NOMO-1 (cell line): ENCODE data around the gene C2CD4B.

Experiments
- DNase-seq, 2 experiments: peaks; one replicate each; lab custom pipeline; 2025; ENCODE audit not compliant: unreplicated experiment in 2 of 2; lab: John Stamatoyannopoulos, UW

Gene C2CD4B

GRCh38 chr15:62150445-62150844, 14.6 kb downstream of the C2CD4B start:
- DNase-seq = no peak

- DNase-seq = no peak
These were observed 15.4 kb downstream of the C2CD4B start for GRCh38 chr15:62149729-62150128.

GRCh38 chr15:62147551-62147950, 17.5 kb downstream of the C2CD4B start:
- DNase-seq = no peak

- no peak for DNase-seq
These were observed 17.9 kb downstream of the C2CD4B start for GRCh38 chr15:62147149-62147548.

- DNase-seq = no peak
These were observed 19.9 kb downstream of the C2CD4B start for GRCh38 chr15:62145015-62145735.

- DNase-seq = no peak
These were observed 22.3 kb downstream of the C2CD4B start for GRCh38 chr15:62142736-62143135.

- DNase-seq = peak in 1 of 2 experiments; percentile 51
These were observed 23.2 kb downstream of the C2CD4B start for GRCh38 chr15:62141643-62142588.

GRCh38 chr15:62141200-62141599, 23.9 kb downstream of the C2CD4B start:
- no peak for DNase-seq

GRCh38 chr15:62138124-62138523, 27.0 kb downstream of the C2CD4B start:
- no peak for DNase-seq

- DNase-seq = no peak
These were observed 27.9 kb downstream of the C2CD4B start for GRCh38 chr15:62136911-62137865.

- no peak for DNase-seq
These were observed 29.5 kb downstream of the C2CD4B start for GRCh38 chr15:62135532-62136134.

- DNase-seq = no peak
These were observed 31.9 kb downstream of the C2CD4B start for GRCh38 chr15:62133141-62133540.

GRCh38 chr15:62128916-62129315, 36.2 kb downstream of the C2CD4B start:
- DNase-seq = no peak

- no peak for DNase-seq
These were observed 38.7 kb downstream of the C2CD4B start for GRCh38 chr15:62126364-62126763.

- no peak for DNase-seq
These were observed 39.3 kb downstream of the C2CD4B start for GRCh38 chr15:62125773-62126172.

- DNase-seq = no peak
These were observed 40.1 kb downstream of the C2CD4B start for GRCh38 chr15:62124973-62125303.

- peak in 1 of 2 experiments; percentile 55 for DNase-seq
These were observed 40.7 kb downstream of the C2CD4B start for GRCh38 chr15:62124176-62124972.

GRCh38 chr15:62122249-62122648, 42.8 kb downstream of the C2CD4B start:
- DNase-seq = peak in 1 of 2 experiments; percentile 28

- DNase-seq = no peak
These were observed 43.6 kb downstream of the C2CD4B start for GRCh38 chr15:62121273-62122015.
